ENCODE data around the gene NFATC4. TPM values are rescaled to one million over a fixed set of nuclear protein-coding genes. Genes with fewer than 3 reads are reported as not detected.

Gene NFATC4
- total RNA-seq, 1 experiment from 2014 or later = 15.1 TPM

DNA sequence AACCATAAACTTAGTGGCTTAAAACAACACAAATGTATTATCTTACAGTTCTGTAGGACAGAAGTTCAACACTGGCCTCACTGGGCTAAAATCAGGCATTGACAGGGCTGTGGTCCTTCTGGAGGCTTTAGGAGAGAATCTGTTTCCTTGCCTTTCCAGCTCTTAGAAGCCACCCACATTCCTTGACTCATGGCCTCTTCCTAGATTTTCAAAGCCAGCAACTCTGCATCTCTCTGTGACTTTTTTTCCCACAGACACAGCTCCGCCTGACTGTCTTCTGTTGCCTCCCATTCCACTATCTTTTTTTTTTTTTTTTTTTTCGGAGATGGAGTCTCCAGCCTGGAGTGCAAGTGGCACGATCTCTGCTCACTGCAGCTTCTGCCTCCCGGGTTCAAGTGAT lies 11.8 kb upstream of the NFATC4 start:
- Histone ChIP-seq H3F3A (ENCODE audit: low read length, unreplicated experiment) (no peaks in the 10 kb centered on the region), H3K9me2 (replicated peaks; ENCODE audit: low read length) (no peaks in the 10 kb centered on the region), H3K27ac (ENCODE audit: low read length) (no peak overlapping the region), H3K4me1 (ENCODE audit: insufficient read depth, low read length) (peaks cover 8% of the 10 kb centered on the region; the same call in 1 of the 2 replicates), H3K9ac (ENCODE audit: low read length) (no peak overlapping the region), H2AFZ (ENCODE audit: low read length) (no peak overlapping the region), H3K27me3 (ENCODE audit: low read length) (no peaks in the 10 kb centered on the region), H3K4me2 (ENCODE audit: low read length) (no peak overlapping the region), H3K36me3 (ENCODE audit: low read depth, low read length) (no peaks in the 10 kb centered on the region), H4K20me1 (ENCODE audit: low read length) (no peaks in the 10 kb centered on the region), H3K79me2 (ENCODE audit: low read length) (no peaks in the 10 kb centered on the region), H3K4me3 (ENCODE audit: low read length) (no peak overlapping the region), H3K9me3 (ENCODE audit: low read length) (no peaks in the 10 kb centered on the region)
- no TSS peak for BruUV-seq (replicated peaks)
- ChIA-PET POLR2A (ENCODE audit: unreplicated experiment) (no interaction called here), CTCF (no interaction called here)
- intact Hi-C loops (cut with micrococcal nuclease) = no loop called here
- no peak for ATAC-seq
- TF ChIP-seq EZH2 (IDR thresholded peaks at IDR 0.05; ENCODE audit: low read length, unreplicated experiment) (no peak), EZH2phosphoT487 (IDR thresholded peaks at IDR 0.05; ENCODE audit: borderline replicate concordance, low read length) (no peak)
- TF ChIP-seq, protein P1, sequence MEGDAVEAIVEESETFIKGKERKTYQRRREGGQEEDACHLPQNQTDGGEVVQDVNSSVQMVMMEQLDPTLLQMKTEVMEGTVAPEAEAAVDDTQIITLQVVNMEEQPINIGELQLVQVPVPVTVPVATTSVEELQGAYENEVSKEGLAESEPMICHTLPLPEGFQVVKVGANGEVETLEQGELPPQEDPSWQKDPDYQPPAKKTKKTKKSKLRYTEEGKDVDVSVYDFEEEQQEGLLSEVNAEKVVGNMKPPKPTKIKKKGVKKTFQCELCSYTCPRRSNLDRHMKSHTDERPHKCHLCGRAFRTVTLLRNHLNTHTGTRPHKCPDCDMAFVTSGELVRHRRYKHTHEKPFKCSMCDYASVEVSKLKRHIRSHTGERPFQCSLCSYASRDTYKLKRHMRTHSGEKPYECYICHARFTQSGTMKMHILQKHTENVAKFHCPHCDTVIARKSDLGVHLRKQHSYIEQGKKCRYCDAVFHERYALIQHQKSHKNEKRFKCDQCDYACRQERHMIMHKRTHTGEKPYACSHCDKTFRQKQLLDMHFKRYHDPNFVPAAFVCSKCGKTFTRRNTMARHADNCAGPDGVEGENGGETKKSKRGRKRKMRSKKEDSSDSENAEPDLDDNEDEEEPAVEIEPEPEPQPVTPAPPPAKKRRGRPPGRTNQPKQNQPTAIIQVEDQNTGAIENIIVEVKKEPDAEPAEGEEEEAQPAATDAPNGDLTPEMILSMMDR (conservative IDR thresholded peaks at IDR 0.05; ENCODE audit: low read depth, low read length) = no peak
- no peak for DNase-seq

DNA sequence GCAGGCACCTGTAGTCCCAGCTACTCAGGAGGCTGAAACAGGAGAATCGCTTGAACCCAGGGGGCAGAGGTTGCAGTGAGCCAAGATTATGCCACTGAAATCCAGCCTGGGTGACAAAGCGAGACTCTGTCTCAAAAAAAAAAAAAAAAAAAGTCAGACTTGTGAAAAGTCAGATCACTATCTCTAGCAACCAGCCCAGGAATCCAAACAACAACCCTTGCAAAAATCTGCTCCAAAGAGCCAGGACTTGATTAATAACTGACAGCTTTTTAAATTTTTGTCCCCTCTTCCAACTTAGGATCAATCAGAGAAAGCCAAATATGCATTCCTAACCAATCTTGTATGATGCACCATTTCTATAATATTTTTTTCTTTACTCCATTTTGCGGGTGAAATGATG lies 7.7 kb upstream of the NFATC4 start:
- ATAC-seq (no peak), DNase-seq (no peak)
- no TSS peak for BruUV-seq (replicated peaks)
- CTCF ChIA-PET = no interaction called here
- no peaks in the 10 kb centered on the region for H3F3A ChIP-seq (ENCODE audit: low read length, unreplicated experiment)
- no peaks in the 10 kb centered on the region for H3K79me2 ChIP-seq (ENCODE audit: low read length)
- no peaks in the 10 kb centered on the region for H4K20me1 ChIP-seq (ENCODE audit: low read length)
- H3K4me3 ChIP-seq (ENCODE audit: low read length) = no peak overlapping the region
- peaks cover 5% of the 10 kb centered on the region for H3K4me1 ChIP-seq (ENCODE audit: insufficient read depth, low read length)
- no peak overlapping the region for H2AFZ ChIP-seq (ENCODE audit: low read length)
- H3K27ac ChIP-seq (ENCODE audit: low read length) = no peak overlapping the region
- H3K27me3 ChIP-seq (ENCODE audit: low read length) = no peaks in the 10 kb centered on the region
- H3K9ac ChIP-seq (ENCODE audit: low read length) = no peak overlapping the region
- POLR2A ChIA-PET (ENCODE audit: unreplicated experiment) = no interaction called here
- no peaks in the 10 kb centered on the region for H3K9me2 ChIP-seq (replicated peaks; ENCODE audit: low read length)
- intact Hi-C loops (cut with micrococcal nuclease) = no loop called here
- H3K36me3 ChIP-seq (ENCODE audit: low read depth, low read length) = no peaks in the 10 kb centered on the region
- H3K9me3 ChIP-seq (ENCODE audit: low read length) = no peaks in the 10 kb centered on the region
- TF ChIP-seq EZH2 (IDR thresholded peaks at IDR 0.05; ENCODE audit: low read length, unreplicated experiment) = no peak
- TF ChIP-seq, protein P1 (conservative IDR thresholded peaks at IDR 0.05; ENCODE audit: low read depth, low read length) = no peak
- TF ChIP-seq EZH2phosphoT487 (IDR thresholded peaks at IDR 0.05; ENCODE audit: borderline replicate concordance, low read length) = no peak
- H3K4me2 ChIP-seq (ENCODE audit: low read length) = no peak overlapping the region

DNA sequence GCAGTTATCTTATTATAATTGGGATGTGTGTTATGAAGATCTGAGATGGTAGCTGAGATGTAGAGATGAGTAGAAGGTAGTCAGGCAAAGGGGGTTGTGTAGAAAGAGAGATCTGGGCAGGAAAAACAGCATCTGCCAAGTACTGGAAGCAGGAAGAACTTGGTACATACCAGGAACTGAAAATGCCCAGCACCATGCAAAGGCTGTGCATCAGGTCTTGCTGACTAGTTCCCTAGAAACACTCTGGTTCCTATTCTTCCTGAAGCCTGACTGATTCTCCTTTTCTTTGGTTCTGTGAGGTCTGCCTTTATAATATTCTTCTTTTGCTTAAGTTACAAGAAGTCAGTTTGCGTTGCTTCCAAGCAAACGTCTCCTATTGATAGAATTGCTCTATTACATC lies 6.7 kb upstream of the NFATC4 start:
- Histone ChIP-seq H3K9me2 (replicated peaks; ENCODE audit: low read length) (no peaks in the 10 kb centered on the region), H3K79me2 (ENCODE audit: low read length) (no peaks in the 10 kb centered on the region), H3K4me2 (ENCODE audit: low read length) (no peak overlapping the region), H3F3A (ENCODE audit: low read length, unreplicated experiment) (no peaks in the 10 kb centered on the region), H3K4me3 (ENCODE audit: low read length) (no peak overlapping the region), H4K20me1 (ENCODE audit: low read length) (no peaks in the 10 kb centered on the region), H3K9ac (ENCODE audit: low read length) (no peak overlapping the region), H2AFZ (ENCODE audit: low read length) (no peak overlapping the region), H3K9me3 (ENCODE audit: low read length) (no peaks in the 10 kb centered on the region), H3K27ac (ENCODE audit: low read length) (no peak overlapping the region), H3K27me3 (ENCODE audit: low read length) (no peaks in the 10 kb centered on the region), H3K4me1 (ENCODE audit: insufficient read depth, low read length) (peaks cover 15% of the 10 kb centered on the region), H3K36me3 (ENCODE audit: low read depth, low read length) (no peaks in the 10 kb centered on the region)
- ChIA-PET CTCF (interaction anchor here (1.5 kb wide), 1 partner anchor 70 kb away, joined by 5 read pairs; no protein-coding TSS in a partner anchor), POLR2A (ENCODE audit: unreplicated experiment) (no interaction called here)
- no peak for ATAC-seq
- no peak for TF ChIP-seq EZH2 (IDR thresholded peaks at IDR 0.05; ENCODE audit: low read length, unreplicated experiment)
- TF ChIP-seq, protein P1 (conservative IDR thresholded peaks at IDR 0.05; ENCODE audit: low read depth, low read length) = no peak
- TF ChIP-seq EZH2phosphoT487 (IDR thresholded peaks at IDR 0.05; ENCODE audit: borderline replicate concordance, low read length) = no peak
- intact Hi-C loops (cut with micrococcal nuclease) = no loop called here
- no peak for DNase-seq
- BruUV-seq (replicated peaks) = no TSS peak
